SK-N-SH (cell line): ENCODE data around the gene CPLX3. TPM values are rescaled to one million over a fixed set of nuclear protein-coding genes. Genes with fewer than 3 reads are reported as not detected.

Experiments used
- CTCF ChIA-PET: fragments of 300-600, 350-600 bp; formaldehyde crosslinking; extraction: SDS; loops from one replicate; lab custom pipeline; 2021; lab: Yijun Ruan, JAX
- POLR2A ChIA-PET: fragments of 350-600 bp; sonication (Branson Sonifier 250); formaldehyde crosslinking; extraction: SDS; loops from one replicate; lab custom pipeline; 2020; ENCODE audit warnings: antibody characterized with exemption, inconsistent platforms; lab: Yijun Ruan, JAX
- DNase-seq: peaks from one replicate; pipeline ENCODE4 v3.0.0; 2012
- H2AFZ ChIP-seq: fragments of 200-600 bp; sonication (generic); 2 replicates; pipeline ENCODE4 v1.8.1; 2016; ENCODE audit warnings: antibody characterized with exemption, mild to moderate bottlenecking, low read depth
- H3F3A ChIP-seq: fragments of 200-600 bp; sonication (generic); replicated peaks from 2 replicates; pipeline ENCODE3; 2016; ENCODE audit warnings: antibody characterized with exemption, mild to moderate bottlenecking; ENCODE audit not compliant: insufficient read depth
- H3K27ac ChIP-seq, 2 experiments: fragments of 200-500 bp in 1 of 2; fragments of 200-600 bp in 1 of 2; sonication (Bioruptor generic) in 1 of 2; sonication (generic), shearing (Covaris generic) in 1 of 2; 2 replicates each; pipeline versions ENCODE4 v1.5.1 to v1.6.1; 2014 to 2016; ENCODE audit warnings: low read depth in 2 of 2, inconsistent platforms in 1 of 2, low read length in 1 of 2, mild to moderate bottlenecking in 1 of 2, mixed read lengths in 1 of 2
- H3K27me3 ChIP-seq: fragments of 200-600 bp; sonication (generic), shearing (Covaris generic); 2 replicates; pipeline ENCODE4 v1.6.1; 2016; ENCODE audit warnings: mixed run types; ENCODE audit not compliant: insufficient read depth
- H3K36me3 ChIP-seq, 2 experiments: fragments of 200-500 bp in 1 of 2; fragments of 200-600 bp in 1 of 2; sonication (Bioruptor generic) in 1 of 2; sonication (generic) in 1 of 2; replicated peaks in 1 of 2; 2 replicates each; pipeline versions ENCODE3 to v1.5.1; 2014 to 2016; ENCODE audit warnings: low read length in 1 of 2, mild to moderate bottlenecking in 1 of 2; ENCODE audit not compliant: insufficient read depth in 2 of 2, control insufficient read depth in 1 of 2
- H3K4me1 ChIP-seq, 2 experiments: fragments of 200-500 bp in 1 of 2; fragments of 200-600 bp in 1 of 2; sonication (Bioruptor generic) in 1 of 2; sonication (generic), shearing (Covaris generic) in 1 of 2; 2 replicates each; pipeline versions ENCODE4 v1.5.1 to v1.6.1; 2014 to 2016; ENCODE audit warnings: low read depth in 1 of 2, low read length in 1 of 2, mixed run types in 1 of 2; ENCODE audit not compliant: insufficient read depth in 2 of 2, control insufficient read depth in 1 of 2
- H3K4me2 ChIP-seq: fragments of 200-600 bp; sonication (generic), shearing (Covaris generic); 2 replicates; pipeline ENCODE4 v1.6.1; 2017; ENCODE audit warnings: mixed run types
- H3K4me3 ChIP-seq, 2 experiments: fragments of 200-500 bp in 1 of 2; fragments of 200-600 bp in 1 of 2; sonication (Bioruptor generic) in 1 of 2; sonication (generic), shearing (Covaris generic) in 1 of 2; 2 replicates each; pipeline versions ENCODE4 v1.5.1 to v1.8.1; 2014 to 2016; ENCODE audit warnings: low read depth in 2 of 2, inconsistent platforms in 1 of 2, low read length in 1 of 2, mild to moderate bottlenecking in 1 of 2, mixed read lengths in 1 of 2, moderate library complexity in 1 of 2
- H3K79me2 ChIP-seq: fragments of 200-600 bp; sonication (generic); 2 replicates; pipeline ENCODE4 v1.8.1; 2017; ENCODE audit warnings: mild to moderate bottlenecking; ENCODE audit not compliant: insufficient read depth
- H3K9ac ChIP-seq: fragments of 200-600 bp; sonication (generic); 2 replicates; pipeline ENCODE4 v1.6.1; 2017; ENCODE audit warnings: mixed run types
- H3K9me2 ChIP-seq: fragments of 200-600 bp; sonication (generic); 2 replicates; pipeline ENCODE4 v1.6.1; 2017; ENCODE audit warnings: mixed run types
- H3K9me3 ChIP-seq: fragments of 200-600 bp; sonication (generic); 2 replicates; pipeline ENCODE4 v1.6.1; 2017; ENCODE audit warnings: mixed run types, mild to moderate bottlenecking, moderate library complexity
- H4K20me1 ChIP-seq: fragments of 200-600 bp; sonication (generic); 2 replicates; pipeline ENCODE4 v1.6.1; 2017; ENCODE audit warnings: mild to moderate bottlenecking, mixed run types; ENCODE audit not compliant: insufficient read depth
- ELF1 ChIP-seq: IDR thresholded peaks from 2 replicates; pipeline ENCODE4 v1.4.0; 2012
- FOSL2 ChIP-seq: IDR thresholded peaks from 2 replicates; pipeline ENCODE4 v1.4.0; 2012; ENCODE audit warnings: low read depth, mild to moderate bottlenecking, moderate library complexity, borderline replicate concordance
- FOXJ3 ChIP-seq: sonication (generic); formaldehyde crosslinking; IDR thresholded peaks from 2 replicates; pipeline ENCODE4 v1.5.1; 2020; ENCODE audit warnings: mild to moderate bottlenecking, missing genetic modification reagents
- GATA2 ChIP-seq: sonication (generic); formaldehyde crosslinking; IDR thresholded peaks from 2 replicates; pipeline ENCODE4 v1.5.0; 2020; ENCODE audit warnings: mild to moderate bottlenecking, missing genetic modification reagents
- IRF3 ChIP-seq: fragments of 150-350 bp; IDR thresholded peaks from 2 replicates; pipeline ENCODE4 v1.6.1; 2016; ENCODE audit warnings: mild to moderate bottlenecking, low read depth, low read length
- JUND ChIP-seq: IDR thresholded peaks from 2 replicates; pipeline ENCODE4 v1.4.0; 2012
- MEF2A ChIP-seq: IDR thresholded peaks from 2 replicates; pipeline ENCODE4 v1.4.0; 2012; ENCODE audit warnings: low read depth, borderline replicate concordance
- MXI1 ChIP-seq: IDR thresholded peaks from 2 replicates; pipeline ENCODE4 v1.6.1; 2012; ENCODE audit warnings: mild to moderate bottlenecking, low read depth, low read length, improper control_type of control experiment
- NFIC ChIP-seq: IDR thresholded peaks from 2 replicates; pipeline ENCODE4 v1.4.0; 2012; ENCODE audit warnings: borderline replicate concordance
- NRF1 ChIP-seq: IDR thresholded peaks from 2 replicates; pipeline ENCODE4 v1.6.1; 2012; ENCODE audit warnings: low read depth, mild to moderate bottlenecking, low read length
- RAD21 ChIP-seq: IDR thresholded peaks from 2 replicates; pipeline ENCODE4 v1.6.1; 2012; ENCODE audit warnings: mild to moderate bottlenecking, low read length
- RFX5 ChIP-seq: IDR thresholded peaks from 2 replicates; pipeline ENCODE4 v1.6.1; 2012; ENCODE audit warnings: mild to moderate bottlenecking, improper control_type of control experiment, low read length
- RXRA ChIP-seq: IDR thresholded peaks from 2 replicates; pipeline ENCODE4 v1.4.0; 2012; ENCODE audit warnings: low read depth, mild to moderate bottlenecking, borderline replicate concordance
- SIN3A ChIP-seq: IDR thresholded peaks from 2 replicates; pipeline ENCODE4 v1.6.1; 2012; ENCODE audit warnings: low read depth, mild to moderate bottlenecking, low read length, moderate library complexity, borderline replicate concordance
- TCF12 ChIP-seq: IDR thresholded peaks from 2 replicates; pipeline ENCODE4 v1.4.0; 2012
- USF1 ChIP-seq: IDR thresholded peaks from 2 replicates; pipeline ENCODE4 v1.4.0; 2012; ENCODE audit warnings: low read depth, borderline replicate concordance
- ZBTB33 ChIP-seq: IDR thresholded peaks from 2 replicates; pipeline ENCODE4 v1.4.0; 2012; ENCODE audit warnings: low read depth, borderline replicate concordance
- WGBS: methylation state at CpG from one replicate; pipeline ENCODE4 v1.1.6; 2017; ENCODE audit warnings: low lambda C conversion rate; 5-methylcytosine and 5-hydroxymethylcytosine counted together
- polyA plus RNA-seq, 3 experiments: library from polyadenylated mRNA; depleted of rRNA; stranded (reverse); fragments of >200 nt; gene quantifications; 2 replicates each; pipeline ENCODE4 v1.2.3, GENCODE V29; 2012

The CPLX3 gene
- polyA plus RNA-seq, 1 of the 3 experiments (the other 2 are of a cell fraction): not detected

DNA sequence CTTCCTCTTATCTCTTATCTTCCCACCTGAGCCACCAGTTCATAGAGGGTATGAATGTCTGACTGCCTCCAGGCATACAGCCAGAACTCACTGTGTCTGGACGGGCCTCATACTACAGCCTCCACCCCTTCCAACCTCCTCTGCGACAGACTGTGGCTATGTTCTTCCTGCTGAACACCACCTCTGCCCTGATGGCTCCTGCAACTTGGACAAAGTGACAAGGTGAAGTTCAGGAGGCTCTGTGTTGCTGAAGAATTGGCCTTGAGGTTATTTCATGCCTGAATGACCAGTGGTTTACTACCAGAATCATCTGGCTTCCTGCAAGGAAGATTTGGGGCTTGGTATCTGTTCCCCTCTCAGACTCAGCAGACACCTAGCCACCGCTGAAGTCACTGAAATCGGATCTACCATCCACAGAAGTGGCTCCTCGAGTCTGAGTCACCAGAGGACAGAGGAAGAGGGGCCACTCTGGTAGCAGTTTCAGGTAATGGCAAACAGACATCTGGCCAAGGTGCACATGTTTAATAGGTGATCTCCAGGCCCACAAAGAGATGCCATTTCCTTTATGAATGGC is 30.7 kb downstream of the CPLX3 start:
- Histone ChIP-seq H3F3A (no peaks in the 10 kb centered on the region), H3K36me3 (peaks cover 3 to 20% of the 10 kb centered on the region in 2 experiments), H3K79me2 (peaks cover 66% of the 10 kb centered on the region), H3K9ac (no peak overlapping the region), H3K4me2 (no peak overlapping the region), H3K4me1 (peaks cover 0 to 18% of the 10 kb centered on the region in 2 experiments; a peak in 1 of 4 replicates), H3K9me3 (no peaks in the 10 kb centered on the region), H2AFZ (no peak overlapping the region), H3K27me3 (no peaks in the 10 kb centered on the region), H3K4me3 (no peak overlapping the region), H3K9me2 (no peaks in the 10 kb centered on the region), H3K27ac (no peak overlapping the region; a peak in 1 of 4 replicates), H4K20me1 (peaks cover 14% of the 10 kb centered on the region; the same call in 1 of the 2 replicates)
- TF ChIP-seq FOSL2 (no peak), NFIC (no peak), JUND (no peak), RAD21 (no peak), RFX5 (no peak), RXRA (no peak), ZBTB33 (no peak), MXI1 (no peak), GATA2 (no peak), NRF1 (no peak), TCF12 (no peak), FOXJ3 (CRISPR knock-in tag) (no peak), IRF3 (no peak), USF1 (no peak), MEF2A (no peak), ELF1 (no peak), SIN3A (no peak)
- 81% methylated on average over 2 of the region's 5 CpGs for WGBS
- ChIA-PET POLR2A (no interaction called here), CTCF (interaction anchor here (1.2 to 3.1 kb wide), 4 partner anchors 14 to 93 kb away, joined by 3 to 9 read pairs (median 5); partner anchors contain the start of gene ULK3)
- peak; percentile 28 for DNase-seq
